Ascending aorta (tissue), 2 donors: ENCODE results near the gene EIF4EBP2. TPM values are rescaled to one million over a fixed set of nuclear protein-coding genes. Genes with fewer than 3 reads are reported as not detected.

Source experiments
- DNase-seq, 2 donors: peaks; one replicate each; pipeline ENCODE4 v3.0.0-alpha.2; 2019; ENCODE audit warnings: low spot score in 2 of 2
- H3K27ac ChIP-seq, 2 donors: fragments of 200-600 bp; sonication (generic); one replicate each; pipeline ENCODE4 v1.5.1; 2016 to 2017; ENCODE audit warnings: mild to moderate bottlenecking in 1 of 2
- H3K27me3 ChIP-seq: fragments of 200-600 bp; sonication (generic); one replicate; pipeline ENCODE4 v1.5.1; 2017
- H3K36me3 ChIP-seq, 2 donors: fragments of 200-600 bp; sonication (generic); one replicate each; pipeline ENCODE4 v1.5.1; 2016
- H3K4me1 ChIP-seq, 2 donors: fragments of 200-600 bp; sonication (generic); one replicate each; pipeline ENCODE4 v1.5.1; 2016 to 2017; ENCODE audit warnings: mild to moderate bottlenecking in 1 of 2
- H3K4me3 ChIP-seq, 2 donors: fragments of 200-600 bp; sonication (generic); one replicate each; pipeline ENCODE4 v1.5.1; 2016 to 2017; ENCODE audit warnings: mild to moderate bottlenecking in 1 of 2
- H3K9me3 ChIP-seq, 2 donors: fragments of 200-600 bp; sonication (generic); one replicate each; pipeline ENCODE4 v1.5.1; 2016
- CTCF ChIP-seq, 3 experiments: fragments of 200-600 bp in 2 of 3; fragments of 450-650 bp in 1 of 3; sonication (generic) in 2 of 3; IDR thresholded peaks; one replicate each; pipeline ENCODE4 v1.5.1; 2016 to 2019; ENCODE audit warnings: antibody characterized with exemption in 3 of 3, mild to moderate bottlenecking in 1 of 3, moderate library complexity in 1 of 3
- intact Hi-C: fragments of 100-400 bp; cut with DNase I; formaldehyde crosslinking; loops from one replicate; pipeline ENCODE4 v1.15.1; 2023
- total RNA-seq: library from RNA; depleted of rRNA; stranded (reverse); fragments of >200 nt; gene quantifications from one replicate; pipeline ENCODE4 v1.1.0, GENCODE V29; 2016

EIF4EBP2 gene
- total RNA-seq, 1 donor from 2014 or later, result 35.4 TPM

GRCh38 chr10:70461397-70462348 lies 57.7 kb downstream of the EIF4EBP2 start:
- TF ChIP-seq CTCF (IDR thresholded peaks at IDR 0.05), result peak; percentile 79 to 92 (median 88)
- no peaks in the 10 kb centered on the region for H3K9me3 ChIP-seq
- intact Hi-C loops, result loop anchor here (1.0 to 5.0 kb wide), 3 partner anchors 79 to 426 kb away; partner anchors contain the start of gene PCBD1
- no peaks in the 10 kb centered on the region for H3K27me3 ChIP-seq
- no peak for DNase-seq
- H3K27ac ChIP-seq, result peak overlapping the region; percentile 1 to 46
- H3K4me1 ChIP-seq, result peaks cover 5 to 18% of the 10 kb centered on the region in 2 donors
- no peak overlapping the region for H3K4me3 ChIP-seq
- no peaks in the 10 kb centered on the region for H3K36me3 ChIP-seq

- H3K4me1 ChIP-seq, result peaks cover 5 to 18% of the 10 kb centered on the region in 2 donors
- no peaks in the 10 kb centered on the region for H3K9me3 ChIP-seq
- DNase-seq, result peak; percentile 39 to 90
- no peak overlapping the region for H3K4me3 ChIP-seq
- H3K36me3 ChIP-seq, result no peaks in the 10 kb centered on the region
- H3K27ac ChIP-seq, result peak overlapping the region; percentile 1 to 46
- TF ChIP-seq CTCF (IDR thresholded peaks at IDR 0.05), result no peak
- intact Hi-C loops, result loop anchor here (5.0 kb wide), 1 partner anchor 425 kb away; the partner anchor contains the start of gene PCBD1
- H3K27me3 ChIP-seq, result no peaks in the 10 kb centered on the region
Measured at GRCh38 chr10:70462349-70462984, 58.5 kb downstream of the EIF4EBP2 start.

GRCh38 chr10:70465278-70465677 lies 61.3 kb downstream of the EIF4EBP2 start:
- Histone ChIP-seq H3K27me3 (no peaks in the 10 kb centered on the region), H3K9me3 (no peaks in the 10 kb centered on the region), H3K4me3 (no peak overlapping the region), H3K36me3 (no peaks in the 10 kb centered on the region), H3K27ac (no peak overlapping the region), H3K4me1 (peaks cover 0 to 5% of the 10 kb centered on the region in 2 donors)
- intact Hi-C loops, result no loop called here
- no peak for DNase-seq
- no peak for TF ChIP-seq CTCF (IDR thresholded peaks at IDR 0.05)

- Histone ChIP-seq H3K9me3 (no peaks in the 10 kb centered on the region), H3K4me1 (peaks cover 0 to 5% of the 10 kb centered on the region in 2 donors), H3K36me3 (no peaks in the 10 kb centered on the region), H3K27ac (no peak overlapping the region), H3K4me3 (no peak overlapping the region), H3K27me3 (no peaks in the 10 kb centered on the region)
- intact Hi-C loops, result no loop called here
- TF ChIP-seq CTCF (IDR thresholded peaks at IDR 0.05), result no peak
- no peak for DNase-seq
Measured at GRCh38 chr10:70465832-70466231, 61.9 kb downstream of the EIF4EBP2 start.

- peaks cover 0 to 5% of the 10 kb centered on the region in 2 donors for H3K4me1 ChIP-seq
- no peaks in the 10 kb centered on the region for H3K36me3 ChIP-seq
- no peak overlapping the region for H3K27ac ChIP-seq
- no peaks in the 10 kb centered on the region for H3K9me3 ChIP-seq
- H3K27me3 ChIP-seq, result no peaks in the 10 kb centered on the region
- TF ChIP-seq CTCF (IDR thresholded peaks at IDR 0.05), result no peak
- no peak overlapping the region for H3K4me3 ChIP-seq
- intact Hi-C loops, result no loop called here
- no peak for DNase-seq
Measured at GRCh38 chr10:70466951-70467350, 63.0 kb downstream of the EIF4EBP2 start.
